PC-9 (cell line): ENCODE measurements around the gene POLR1D. TPM values are rescaled to one million over a fixed set of nuclear protein-coding genes. Genes with fewer than 3 reads are reported as not detected.

Experiments used
- BruUV-seq: library from RNA; stranded (reverse); fragments of 400-500 nt; replicated peaks from 2 replicates; lab custom pipeline; 2021; lab: Mats Ljungman, UMichigan
- CTCF ChIA-PET: fragments of 300-600 bp; sonication (Branson Sonifier 250); formaldehyde crosslinking; loops from one replicate; lab custom pipeline; 2022; ENCODE audit warnings: antibody characterized with exemption; lab: Charles Lee
- POLR2A ChIA-PET: fragments of 300-600 bp; sonication (Branson Sonifier 250); formaldehyde crosslinking; loops from one replicate; lab custom pipeline; 2022; ENCODE audit warnings: antibody characterized with exemption; ENCODE audit not compliant: unreplicated experiment; lab: Charles Lee
- DNase-seq, 2 experiments: peaks; one replicate each; pipeline versions ENCODE4 v3.0.0 to v3.0.0-alpha.2; 2015 to 2022; ENCODE audit warnings: mixed read lengths in 1 of 2
- H2AFZ ChIP-seq: fragments of 200-600 bp; sonication (generic); 2 replicates; pipeline ENCODE4 v1.8.1; 2017; ENCODE audit warnings: antibody characterized with exemption
- H3F3A ChIP-seq: fragments of 200-600 bp; sonication (generic); 2 replicates; pipeline ENCODE4 v1.8.1; 2017; ENCODE audit warnings: antibody characterized with exemption, mild to moderate bottlenecking, low read depth; ENCODE audit not compliant: insufficient read depth
- H3K27ac ChIP-seq: fragments of 200-600 bp; sonication (generic); 2 replicates; pipeline ENCODE4 v1.6.1; 2016; ENCODE audit warnings: mixed run types
- H3K27me3 ChIP-seq: fragments of 200-600 bp; sonication (generic); 2 replicates; pipeline ENCODE4 v1.6.1; 2016; ENCODE audit warnings: low read depth, mixed run types; ENCODE audit not compliant: insufficient read depth
- H3K36me3 ChIP-seq: fragments of 200-600 bp; sonication (generic); 2 replicates; pipeline ENCODE4 v1.6.1; 2016; ENCODE audit warnings: low read depth, mixed run types
- H3K4me1 ChIP-seq: fragments of 200-600 bp; sonication (generic); replicated peaks from 2 replicates; pipeline ENCODE4 v1.6.1; 2016; ENCODE audit warnings: mixed run types; ENCODE audit not compliant: insufficient read depth
- H3K4me2 ChIP-seq: fragments of 200-600 bp; sonication (generic); 2 replicates; pipeline ENCODE4 v1.6.1; 2017; ENCODE audit warnings: mixed run types
- H3K4me3 ChIP-seq: fragments of 200-600 bp; sonication (generic); 2 replicates; pipeline ENCODE4 v1.6.1; 2016; ENCODE audit warnings: mixed run types
- H3K79me2 ChIP-seq: fragments of 200-600 bp; sonication (generic); 2 replicates; pipeline ENCODE4 v1.6.1; 2017; ENCODE audit warnings: low read depth, mixed run types
- H3K9me2 ChIP-seq: fragments of 200-600 bp; sonication (generic); 2 replicates; pipeline ENCODE4 v1.8.1; 2017; ENCODE audit warnings: mild to moderate bottlenecking; ENCODE audit not compliant: insufficient read depth
- H3K9me3 ChIP-seq: fragments of 200-600 bp; sonication (generic); 2 replicates; pipeline ENCODE4 v1.8.1; 2016; ENCODE audit warnings: low read depth; ENCODE audit not compliant: insufficient read depth
- H4K20me1 ChIP-seq: fragments of 200-600 bp; sonication (generic); 2 replicates; pipeline ENCODE4 v1.8.1; 2017; ENCODE audit not compliant: insufficient read depth
- EZH2 ChIP-seq: fragments of 200-600 bp; sonication (generic); IDR thresholded peaks from 2 replicates; pipeline ENCODE4 v1.8.0; 2017; ENCODE audit warnings: antibody characterized with exemption, low read depth
- intact Hi-C: fragments of 100-400 bp; cut with micrococcal nuclease; formaldehyde crosslinking; loops from one replicate; pipeline ENCODE4 v1.10.0; 2022; ENCODE audit not compliant: unreplicated experiment
- total RNA-seq: library from RNA; stranded (reverse); gene quantifications from 2 replicates; pipeline ENCODE4 v1.2.3, GENCODE V29; 2021
- TF ChIP-seq, protein P1 (sequence below): fragments of 200-600 bp; sonication (generic); conservative IDR thresholded peaks from 2 replicates; pipeline ENCODE4 v1.6.1; 2017; ENCODE audit warnings: mixed run types, antibody characterized with exemption, mild to moderate bottlenecking, moderate library complexity

Gene POLR1D
- total RNA-seq, 1 experiment from 2014 or later, result 119 TPM

DNA sequence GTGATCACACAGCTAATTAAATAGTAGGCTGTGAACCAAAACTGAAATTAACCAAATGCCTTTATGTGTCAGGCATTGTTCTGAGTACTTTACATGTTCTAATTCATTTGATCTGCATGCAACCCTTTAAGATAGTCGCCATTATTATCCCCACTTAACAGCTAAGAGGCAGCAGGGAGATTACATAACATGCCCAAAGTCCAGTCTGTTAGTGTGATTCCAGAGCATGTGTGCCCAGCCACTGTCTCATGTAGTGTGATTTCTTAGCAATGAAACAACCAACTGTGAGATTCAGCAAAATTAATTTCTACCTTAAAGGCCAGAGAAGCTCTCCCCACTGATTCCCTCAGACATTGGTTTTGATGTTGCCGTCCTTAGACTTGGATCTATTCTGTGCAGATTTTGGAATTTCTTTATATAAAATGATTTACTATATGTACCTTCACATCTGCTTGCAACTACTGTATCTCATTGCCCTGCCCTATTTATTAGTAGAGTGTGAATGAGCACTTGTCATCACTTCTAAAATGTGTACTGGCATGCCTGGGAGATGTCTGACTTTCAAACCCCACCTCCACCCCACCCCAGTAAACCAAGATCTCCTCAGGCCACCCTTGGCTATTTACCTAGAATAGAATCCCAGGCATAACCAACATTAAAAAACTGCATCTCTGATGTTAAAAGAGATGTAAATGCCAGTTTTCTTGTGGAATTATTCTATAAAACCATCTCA, 41.2 kb downstream of the POLR1D start:
- Histone ChIP-seq H3K9me3 (no peaks in the 10 kb centered on the region), H3K27ac (no peak overlapping the region), H3K4me3 (no peak overlapping the region), H3K4me2 (no peak overlapping the region), H3K27me3 (no peaks in the 10 kb centered on the region), H3K4me1 (peaks cover 13% of the 10 kb centered on the region), H3K36me3 (no peaks in the 10 kb centered on the region; the same call in 1 of the 2 replicates), H3K9me2 (no peaks in the 10 kb centered on the region), H3F3A (peaks cover 7% of the 10 kb centered on the region), H3K79me2 (peaks cover 10% of the 10 kb centered on the region), H4K20me1 (no peaks in the 10 kb centered on the region), H2AFZ (no peak overlapping the region)
- ChIA-PET CTCF (no interaction called here), POLR2A (no interaction called here)
- intact Hi-C loops, result no loop called here
- TF ChIP-seq, protein P1, sequence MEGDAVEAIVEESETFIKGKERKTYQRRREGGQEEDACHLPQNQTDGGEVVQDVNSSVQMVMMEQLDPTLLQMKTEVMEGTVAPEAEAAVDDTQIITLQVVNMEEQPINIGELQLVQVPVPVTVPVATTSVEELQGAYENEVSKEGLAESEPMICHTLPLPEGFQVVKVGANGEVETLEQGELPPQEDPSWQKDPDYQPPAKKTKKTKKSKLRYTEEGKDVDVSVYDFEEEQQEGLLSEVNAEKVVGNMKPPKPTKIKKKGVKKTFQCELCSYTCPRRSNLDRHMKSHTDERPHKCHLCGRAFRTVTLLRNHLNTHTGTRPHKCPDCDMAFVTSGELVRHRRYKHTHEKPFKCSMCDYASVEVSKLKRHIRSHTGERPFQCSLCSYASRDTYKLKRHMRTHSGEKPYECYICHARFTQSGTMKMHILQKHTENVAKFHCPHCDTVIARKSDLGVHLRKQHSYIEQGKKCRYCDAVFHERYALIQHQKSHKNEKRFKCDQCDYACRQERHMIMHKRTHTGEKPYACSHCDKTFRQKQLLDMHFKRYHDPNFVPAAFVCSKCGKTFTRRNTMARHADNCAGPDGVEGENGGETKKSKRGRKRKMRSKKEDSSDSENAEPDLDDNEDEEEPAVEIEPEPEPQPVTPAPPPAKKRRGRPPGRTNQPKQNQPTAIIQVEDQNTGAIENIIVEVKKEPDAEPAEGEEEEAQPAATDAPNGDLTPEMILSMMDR, result no peak
- TF ChIP-seq EZH2, result no peak
- no peak for DNase-seq
- no TSS peak for BruUV-seq

DNA sequence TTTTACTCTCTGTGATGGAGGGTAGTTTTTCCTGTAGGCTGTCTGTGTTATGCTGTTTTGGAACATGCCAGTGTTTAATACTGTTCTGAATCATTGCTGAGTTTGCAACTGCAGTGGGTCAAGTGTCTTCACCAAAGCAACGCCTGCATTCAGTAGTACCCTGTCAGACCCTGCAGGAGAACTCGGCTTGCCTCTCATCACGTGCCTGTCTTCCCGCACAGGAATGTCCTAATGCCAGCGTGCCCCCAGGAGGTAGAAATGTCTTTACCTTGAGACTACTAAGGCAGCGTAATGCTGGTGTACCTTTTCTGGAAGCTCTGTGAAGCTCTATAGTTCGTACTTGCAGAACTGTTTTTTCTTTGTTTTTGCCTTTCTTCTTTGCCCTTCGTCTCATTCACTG, 42.3 kb downstream of the POLR1D start:
- H3K36me3 ChIP-seq, result no peaks in the 10 kb centered on the region; the same call in 1 of the 2 replicates
- no peaks in the 10 kb centered on the region for H3K9me3 ChIP-seq
- TF ChIP-seq EZH2, result no peak
- TF ChIP-seq, protein P1, result no peak
- BruUV-seq, result no TSS peak
- no peak overlapping the region for H3K4me2 ChIP-seq
- H3K27me3 ChIP-seq, result no peaks in the 10 kb centered on the region
- H3K9me2 ChIP-seq, result no peaks in the 10 kb centered on the region
- CTCF ChIA-PET, result interaction anchor here (0.6 kb wide), 1 partner anchor 285 kb away, joined by 4 read pairs; no protein-coding TSS in a partner anchor
- intact Hi-C loops, result no loop called here
- no peak overlapping the region for H2AFZ ChIP-seq
- POLR2A ChIA-PET, result no interaction called here
- H4K20me1 ChIP-seq, result no peaks in the 10 kb centered on the region
- no peaks in the 10 kb centered on the region; the same call in none of the 2 replicates for H3F3A ChIP-seq
- peaks cover 2% of the 10 kb centered on the region for H3K4me1 ChIP-seq
- no peak for DNase-seq
- no peak overlapping the region for H3K27ac ChIP-seq
- H3K79me2 ChIP-seq, result 0 out of 2 replicates have a peak, but pooled peaks cover under 1% of the 10 kb centered on the region
- no peak overlapping the region for H3K4me3 ChIP-seq

DNA sequence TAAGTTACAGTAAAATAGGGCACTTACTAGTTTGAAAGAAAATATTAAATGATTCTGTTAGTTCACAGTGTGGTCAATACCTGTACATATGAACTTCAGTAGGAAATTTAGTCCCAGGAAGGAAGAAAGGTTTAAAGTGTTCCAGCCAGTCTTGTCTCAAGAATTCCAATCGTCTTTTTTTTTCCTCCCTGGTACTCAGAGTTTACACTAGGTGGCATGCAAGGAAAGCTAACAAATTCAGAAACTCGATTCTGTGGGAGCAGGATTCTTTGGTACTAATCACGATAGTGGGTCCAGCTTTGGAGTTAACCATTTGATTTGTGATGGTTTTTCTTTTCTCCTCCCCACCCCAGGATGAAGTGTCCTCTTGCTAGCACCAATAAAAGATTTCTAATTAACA, 43.6 kb downstream of the POLR1D start:
- CTCF ChIA-PET, result no interaction called here
- TF ChIP-seq EZH2, result no peak
- TF ChIP-seq, protein P1, result no peak
- intact Hi-C loops, result no loop called here

More for the DNA sequence above, 43.6 kb downstream of the POLR1D start:
- Histone ChIP-seq H3K9me3 (no peaks in the 10 kb centered on the region), H2AFZ (no peak overlapping the region), H3K4me3 (no peak overlapping the region), H3K79me2 (no peaks in the 10 kb centered on the region), H3F3A (no peaks in the 10 kb centered on the region; the same call in none of the 2 replicates), H3K4me1 (no peaks in the 10 kb centered on the region), H3K27ac (no peak overlapping the region), H3K4me2 (no peak overlapping the region), H3K27me3 (no peaks in the 10 kb centered on the region), H4K20me1 (no peaks in the 10 kb centered on the region), H3K36me3 (no peaks in the 10 kb centered on the region; the same call in 1 of the 2 replicates), H3K9me2 (no peaks in the 10 kb centered on the region)
- POLR2A ChIA-PET, result interaction anchor here (0.5 to 0.7 kb wide), 2 partner anchors 230 to 1250 kb away, joined by 5 to 7 read pairs; no protein-coding TSS in a partner anchor
- BruUV-seq, result no TSS peak
- no peak for DNase-seq
